Tibial artery (tissue), 4 donors: Measurements from ENCODE around the gene SPINK4.

ENCODE experiments used
- DNase-seq, 2 donors: peaks; one replicate each; pipeline ENCODE4 v3.0.0-alpha.2; 2019
- H3K27ac ChIP-seq, 2 donors: fragments of 200-600 bp; sonication (generic) in 1 of 2; 1 replicate in 1 of 2; 2 replicates in 1 of 2; pipeline ENCODE4 v1.5.1; 2018 to 2019; ENCODE audit warnings: mild to moderate bottlenecking in 1 of 2
- H3K27me3 ChIP-seq, 2 donors: fragments of 200-600 bp; sonication (generic) in 1 of 2; one replicate each; pipeline versions ENCODE4 v1.5.1 to v1.6.0; 2016 to 2019
- H3K36me3 ChIP-seq, 3 donors: fragments of 200-600 bp; sonication (generic) in 2 of 3; one replicate each; pipeline ENCODE4 v1.5.1; 2016 to 2019; ENCODE audit warnings: mild to moderate bottlenecking in 2 of 3
- H3K4me1 ChIP-seq, 4 donors: fragments of 200-600 bp; sonication (generic) in 2 of 4; 1 replicate in 3 of 4; 2 replicates in 1 of 4; pipeline ENCODE4 v1.5.1; 2016 to 2019
- H3K4me3 ChIP-seq, 2 donors: fragments of 200-600 bp; sonication (generic) in 1 of 2; 1 replicate in 1 of 2; 2 replicates in 1 of 2; pipeline ENCODE4 v1.5.1; 2018 to 2019; ENCODE audit warnings: mild to moderate bottlenecking in 2 of 2
- H3K9me3 ChIP-seq, 3 donors: fragments of 200-600 bp; sonication (generic) in 1 of 3; one replicate each; pipeline ENCODE4 v1.5.1; 2016 to 2019
- intact Hi-C: fragments of 100-400 bp; cut with DNase I; formaldehyde crosslinking; loops from one replicate; pipeline ENCODE4 v1.15.0; 2023; ENCODE audit warnings: low total_unique reads
- TF ChIP-seq, protein P1 (sequence below), 2 experiments: fragments of 200-600 bp in 1 of 2; fragments of 450-650 bp in 1 of 2; IDR thresholded peaks; one replicate each; pipeline ENCODE4 v1.5.1; 2017 to 2019; ENCODE audit warnings: antibody characterized with exemption in 2 of 2, mild to moderate bottlenecking in 1 of 2, moderate library complexity in 1 of 2

Gene SPINK4

GRCh38 chr9:33239921-33240320 lies at the start of gene SPINK4:
Gene SPINK4, plus strand, starts transcription at chr9:33240167. Its CDS starts 42 bp downstream, at chr9:33240209.
- intact Hi-C loops: no loop called here
- Histone ChIP-seq H3K27me3 (peaks cover 0 to 13% of the 10 kb centered on the region in 2 donors), H3K9me3 (no peaks in the 10 kb centered on the region), H3K4me1 (no peaks in the 10 kb centered on the region), H3K27ac (no peak within 1 kb of the TSS), H3K36me3 (no peaks in the 10 kb centered on the region), H3K4me3 (no peak within 1 kb of the TSS)
- no peak for DNase-seq
- TF ChIP-seq, protein P1, sequence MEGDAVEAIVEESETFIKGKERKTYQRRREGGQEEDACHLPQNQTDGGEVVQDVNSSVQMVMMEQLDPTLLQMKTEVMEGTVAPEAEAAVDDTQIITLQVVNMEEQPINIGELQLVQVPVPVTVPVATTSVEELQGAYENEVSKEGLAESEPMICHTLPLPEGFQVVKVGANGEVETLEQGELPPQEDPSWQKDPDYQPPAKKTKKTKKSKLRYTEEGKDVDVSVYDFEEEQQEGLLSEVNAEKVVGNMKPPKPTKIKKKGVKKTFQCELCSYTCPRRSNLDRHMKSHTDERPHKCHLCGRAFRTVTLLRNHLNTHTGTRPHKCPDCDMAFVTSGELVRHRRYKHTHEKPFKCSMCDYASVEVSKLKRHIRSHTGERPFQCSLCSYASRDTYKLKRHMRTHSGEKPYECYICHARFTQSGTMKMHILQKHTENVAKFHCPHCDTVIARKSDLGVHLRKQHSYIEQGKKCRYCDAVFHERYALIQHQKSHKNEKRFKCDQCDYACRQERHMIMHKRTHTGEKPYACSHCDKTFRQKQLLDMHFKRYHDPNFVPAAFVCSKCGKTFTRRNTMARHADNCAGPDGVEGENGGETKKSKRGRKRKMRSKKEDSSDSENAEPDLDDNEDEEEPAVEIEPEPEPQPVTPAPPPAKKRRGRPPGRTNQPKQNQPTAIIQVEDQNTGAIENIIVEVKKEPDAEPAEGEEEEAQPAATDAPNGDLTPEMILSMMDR (IDR thresholded peaks at IDR 0.05): no peak

DNA sequence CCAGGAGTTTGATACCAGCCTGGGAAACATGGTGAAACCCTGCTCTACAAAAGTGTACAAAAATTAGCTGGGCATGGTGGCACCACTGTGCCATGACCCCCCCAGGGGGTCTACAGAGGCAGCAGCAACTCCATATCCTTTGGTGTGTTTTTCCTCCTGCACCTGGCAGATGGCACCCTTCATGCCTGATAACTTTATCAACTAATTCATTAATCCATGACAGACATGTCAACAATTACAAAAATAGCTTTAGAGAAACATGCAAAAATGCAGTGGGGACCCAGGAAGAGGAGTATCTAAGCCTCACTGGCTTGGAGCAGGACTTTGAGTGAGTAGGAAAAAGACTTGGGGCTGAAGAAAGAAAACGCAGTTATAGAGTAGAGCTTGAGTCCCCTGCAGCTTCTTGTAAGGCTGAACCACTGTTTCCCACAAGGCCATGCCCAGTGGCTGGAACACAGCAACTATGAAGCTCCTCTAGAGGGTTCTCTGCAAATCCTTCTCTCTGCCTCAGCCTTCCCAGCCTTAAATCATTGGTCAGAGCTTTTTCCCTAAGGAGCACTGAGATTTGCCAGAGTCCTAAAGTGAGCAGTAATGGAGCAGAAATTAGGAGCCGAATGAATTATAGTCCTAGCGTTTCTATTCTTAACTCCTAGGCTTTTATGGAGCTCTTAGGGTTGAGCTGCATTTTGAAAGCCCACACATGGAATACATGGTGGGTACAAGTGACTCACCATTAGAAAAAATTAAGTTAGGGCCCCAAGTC lies 47.3 kb upstream of the SPINK4 start:
- H3K36me3 ChIP-seq: no peaks in the 10 kb centered on the region
- H3K4me1 ChIP-seq: peaks cover 0 to 80% (median 59%) of the 10 kb centered on the region in 4 donors
- no peak overlapping the region for H3K4me3 ChIP-seq
- intact Hi-C loops: no loop called here
- peak in 1 of 2 donors; percentile 74 for DNase-seq
- TF ChIP-seq, protein P1 (IDR thresholded peaks at IDR 0.05): no peak
- H3K27ac ChIP-seq: peak overlapping the region; percentile 52 to 72
- H3K27me3 ChIP-seq: no peaks in the 10 kb centered on the region
- no peaks in the 10 kb centered on the region for H3K9me3 ChIP-seq

GRCh38 chr9:33193818-33194217 lies 46.1 kb upstream of the SPINK4 start:
- intact Hi-C loops: no loop called here
- TF ChIP-seq, protein P1 (IDR thresholded peaks at IDR 0.05): no peak

GRCh38 chr9:33196736-33197135 lies 43.2 kb upstream of the SPINK4 start:
- TF ChIP-seq, protein P1 (IDR thresholded peaks at IDR 0.05): no peak
- Histone ChIP-seq H3K4me3 (no peak overlapping the region), H3K9me3 (no peaks in the 10 kb centered on the region), H3K27me3 (no peaks in the 10 kb centered on the region), H3K4me1 (peaks cover 0 to 59% (median 32%) of the 10 kb centered on the region in 4 donors), H3K27ac (peak overlapping the region; percentile 69 to 79), H3K36me3 (no peaks in the 10 kb centered on the region)
- intact Hi-C loops: no loop called here
- DNase-seq: no peak

More at GRCh38 chr9:33193818-33194217, 46.1 kb upstream of the SPINK4 start:
- Histone ChIP-seq H3K9me3 (no peaks in the 10 kb centered on the region), H3K36me3 (no peaks in the 10 kb centered on the region), H3K4me3 (no peak overlapping the region), H3K27ac (peak overlapping the region; percentile 52 to 72), H3K4me1 (peaks cover 0 to 78% (median 56%) of the 10 kb centered on the region in 4 donors), H3K27me3 (no peaks in the 10 kb centered on the region)
- no peak for DNase-seq

DNA sequence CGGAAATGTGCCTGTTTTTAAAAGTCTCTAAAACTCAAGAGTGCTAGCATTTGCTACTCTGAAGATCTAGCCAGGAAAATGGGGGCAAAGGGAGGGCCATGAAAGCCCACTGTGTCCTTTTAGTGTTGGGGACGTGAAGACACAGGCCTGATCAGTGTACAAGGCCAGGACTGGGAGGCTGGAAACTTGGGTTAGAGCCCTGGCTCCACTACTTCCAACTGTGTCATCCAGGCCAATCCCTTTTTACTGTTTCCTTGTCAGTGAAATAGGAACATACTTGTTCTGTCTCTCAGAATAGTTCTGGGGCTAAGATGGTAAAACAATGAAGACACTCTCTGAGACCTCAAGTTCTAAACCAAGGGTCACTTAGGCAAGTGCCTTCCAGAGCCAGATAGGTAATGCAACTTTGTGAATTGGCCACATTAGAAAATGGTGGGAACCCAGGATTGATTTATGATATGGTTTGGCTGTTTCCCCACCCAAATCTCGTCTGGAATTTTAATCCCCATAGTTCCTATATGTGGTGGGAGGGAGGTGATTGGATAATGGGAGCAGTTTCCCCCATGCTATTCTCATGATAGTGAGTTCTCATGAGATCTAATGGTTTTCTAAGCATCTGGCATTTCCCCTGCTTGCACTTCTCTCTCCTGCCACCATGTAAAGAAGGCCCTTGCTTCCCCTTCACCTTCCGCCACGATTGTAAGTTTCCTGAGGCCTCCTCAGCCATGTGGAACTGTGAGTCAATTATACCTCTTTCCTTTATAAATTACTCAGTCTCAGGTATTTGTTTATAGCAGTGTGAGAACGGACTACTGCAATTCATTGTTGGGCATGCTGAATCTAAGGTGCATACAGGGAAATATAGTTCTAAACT lies 42.5 kb upstream of the SPINK4 start:
- H3K27ac ChIP-seq: peak overlapping the region; percentile 69 to 79
- peak overlapping the region in 1 of 2 donors; percentile 27 for H3K4me3 ChIP-seq
- no peaks in the 10 kb centered on the region for H3K27me3 ChIP-seq
- peak; percentile 64 to 83 for DNase-seq
- no peaks in the 10 kb centered on the region for H3K9me3 ChIP-seq
- intact Hi-C loops: no loop called here
- TF ChIP-seq, protein P1 (IDR thresholded peaks at IDR 0.05): peak in 1 of 2 experiments; percentile 34
- no peaks in the 10 kb centered on the region for H3K36me3 ChIP-seq
- peaks cover 0 to 52% (median 29%) of the 10 kb centered on the region in 4 donors for H3K4me1 ChIP-seq
